ENCODE measurements around the gene HNRNPU.

The HNRNPU gene

GRCh38 chr1:244860078-244860477, 4.3 kb downstream of the HNRNPU start:
- TF ChIP-seq JUND (IDR thresholded peaks at IDR 0.05; ENCODE audit: low read depth): no peak
- in situ Hi-C loops (cut with HindIII; ENCODE audit: low pct_unique_long_range_greater_than_20kb, low sequenced_read_pairs): no loop called here
- no peak for DNase-seq (ENCODE audit: low read depth in 1 of 2, low spot score in 1 of 2)

- no peak for TF ChIP-seq JUND (IDR thresholded peaks at IDR 0.05; ENCODE audit: low read depth)
- in situ Hi-C loops (cut with HindIII; ENCODE audit: low pct_unique_long_range_greater_than_20kb, low sequenced_read_pairs): no loop called here
- DNase-seq (ENCODE audit: low read depth in 1 of 2, low spot score in 1 of 2): no peak
Observed at GRCh38 chr1:244858357-244858756, 6.0 kb downstream of the HNRNPU start.

- DNase-seq (ENCODE audit: low read depth in 1 of 2, low spot score in 1 of 2): no peak
- in situ Hi-C loops (cut with HindIII; ENCODE audit: low pct_unique_long_range_greater_than_20kb, low sequenced_read_pairs): no loop called here
- no peak for TF ChIP-seq JUND (IDR thresholded peaks at IDR 0.05; ENCODE audit: low read depth)
Observed at GRCh38 chr1:244857761-244858160, 6.6 kb downstream of the HNRNPU start.

GRCh38 chr1:244854865-244855578, 9.3 kb downstream of the HNRNPU start:
- in situ Hi-C loops (cut with HindIII; ENCODE audit: low pct_unique_long_range_greater_than_20kb, low sequenced_read_pairs): no loop called here
- DNase-seq (ENCODE audit: low read depth in 1 of 2, low spot score in 1 of 2): no peak
- no peak for TF ChIP-seq JUND (IDR thresholded peaks at IDR 0.05; ENCODE audit: low read depth)

- no peak for DNase-seq (ENCODE audit: low read depth in 1 of 2, low spot score in 1 of 2)
- in situ Hi-C loops (cut with HindIII; ENCODE audit: low pct_unique_long_range_greater_than_20kb, low sequenced_read_pairs): no loop called here
- no peak for TF ChIP-seq JUND (IDR thresholded peaks at IDR 0.05; ENCODE audit: low read depth)
Observed at GRCh38 chr1:244854166-244854565, 10.2 kb downstream of the HNRNPU start.

GRCh38 chr1:244852694-244853093, 11.6 kb downstream of the HNRNPU start:
- no peak for TF ChIP-seq JUND (IDR thresholded peaks at IDR 0.05; ENCODE audit: low read depth)
- no peak for DNase-seq (ENCODE audit: low read depth in 1 of 2, low spot score in 1 of 2)
- in situ Hi-C loops (cut with HindIII; ENCODE audit: low pct_unique_long_range_greater_than_20kb, low sequenced_read_pairs): no loop called here

- no peak for TF ChIP-seq JUND (IDR thresholded peaks at IDR 0.05; ENCODE audit: low read depth)
- in situ Hi-C loops (cut with HindIII; ENCODE audit: low pct_unique_long_range_greater_than_20kb, low sequenced_read_pairs): no loop called here
- no peak for DNase-seq (ENCODE audit: low read depth in 1 of 2, low spot score in 1 of 2)
Observed at GRCh38 chr1:244851546-244852231, 12.7 kb downstream of the HNRNPU start.

GRCh38 chr1:244850896-244851295, 13.4 kb downstream of the HNRNPU start:
- no peak for DNase-seq (ENCODE audit: low read depth in 1 of 2, low spot score in 1 of 2)
- in situ Hi-C loops (cut with HindIII; ENCODE audit: low pct_unique_long_range_greater_than_20kb, low sequenced_read_pairs): no loop called here

GRCh38 chr1:244850099-244850852, 14.1 kb downstream of the HNRNPU start:
- TF ChIP-seq JUND (IDR thresholded peaks at IDR 0.05; ENCODE audit: low read depth): no peak
- DNase-seq (ENCODE audit: low read depth in 1 of 2, low spot score in 1 of 2): no peak
- in situ Hi-C loops (cut with HindIII; ENCODE audit: low pct_unique_long_range_greater_than_20kb, low sequenced_read_pairs): no loop called here

More at GRCh38 chr1:244850896-244851295, 13.4 kb downstream of the HNRNPU start:
- no peak for TF ChIP-seq JUND (IDR thresholded peaks at IDR 0.05; ENCODE audit: low read depth)

- no peak for DNase-seq (ENCODE audit: low read depth in 1 of 2, low spot score in 1 of 2)
- in situ Hi-C loops (cut with HindIII; ENCODE audit: low pct_unique_long_range_greater_than_20kb, low sequenced_read_pairs): no loop called here
- no peak for TF ChIP-seq JUND (IDR thresholded peaks at IDR 0.05; ENCODE audit: low read depth)
Observed at GRCh38 chr1:244849189-244849866, 15.0 kb downstream of the HNRNPU start.

GRCh38 chr1:244846653-244847052, 17.7 kb downstream of the HNRNPU start:
- in situ Hi-C loops (cut with HindIII; ENCODE audit: low pct_unique_long_range_greater_than_20kb, low sequenced_read_pairs): no loop called here
- DNase-seq (ENCODE audit: low read depth in 1 of 2, low spot score in 1 of 2): no peak
- TF ChIP-seq JUND (IDR thresholded peaks at IDR 0.05; ENCODE audit: low read depth): no peak
